Astrocyte (in vitro differentiated cells and primary cell): ENCODE data around the gene SURF1. TPM values are rescaled to one million over a fixed set of nuclear protein-coding genes. Genes with fewer than 3 reads are reported as not detected.

Experiments
- DNase-seq: peaks from one replicate; pipeline ENCODE4 v3.0.0-alpha.2; 2010; ENCODE audit warnings: low read depth
- FAIRE-seq: peaks from 2 replicates; lab custom pipeline; 2011; peaks lifted over from hg19 to GRCh38; lab: Jason Lieb, UNC
- H2AFZ ChIP-seq: 2 replicates; pipeline ENCODE4 v1.6.0; 2012; ENCODE audit warnings: low read depth, low read length, inconsistent platforms
- H3K27ac ChIP-seq: 2 replicates; pipeline ENCODE4 v1.5.1; 2011; ENCODE audit warnings: low read depth, low read length, inconsistent platforms
- H3K27me3 ChIP-seq: 2 replicates; pipeline ENCODE4 v1.6.0; 2011; ENCODE audit warnings: low read length, inconsistent platforms; ENCODE audit not compliant: insufficient read depth
- H3K36me3 ChIP-seq: 2 replicates; pipeline ENCODE4 v1.5.1; 2011; ENCODE audit warnings: low read length, inconsistent platforms; ENCODE audit not compliant: insufficient read depth
- H3K4me1 ChIP-seq: 2 replicates; pipeline ENCODE4 v1.5.1; 2011; ENCODE audit warnings: low read length, inconsistent platforms; ENCODE audit not compliant: insufficient read depth
- H3K4me2 ChIP-seq: 2 replicates; pipeline ENCODE4 v1.6.0; 2012; ENCODE audit warnings: low read length, inconsistent platforms
- H3K4me3 ChIP-seq: 2 replicates; pipeline ENCODE4 v1.5.1; 2011; ENCODE audit warnings: low read depth, mild to moderate bottlenecking, low read length, inconsistent platforms; ENCODE audit not compliant: insufficient read depth
- H3K79me2 ChIP-seq: 2 replicates; pipeline ENCODE4 v1.6.0; 2012; ENCODE audit warnings: mild to moderate bottlenecking, low read length, inconsistent platforms; ENCODE audit not compliant: insufficient read depth
- H3K9ac ChIP-seq: 2 replicates; pipeline ENCODE4 v1.6.0; 2012; ENCODE audit warnings: mild to moderate bottlenecking, low read length, inconsistent platforms
- H3K9me3 ChIP-seq: 2 replicates; pipeline ENCODE4 v1.5.1; 2012; ENCODE audit warnings: low read depth, mild to moderate bottlenecking, low read length, inconsistent platforms; ENCODE audit not compliant: insufficient read depth
- H4K20me1 ChIP-seq: 2 replicates; pipeline ENCODE4 v1.6.0; 2012; ENCODE audit warnings: low read length, inconsistent platforms; ENCODE audit not compliant: insufficient read depth
- H3K27ac Mint-ChIP-seq: one replicate; pipeline ENCODE4 v1.8.0; 2021; ENCODE audit warnings: mild to moderate bottlenecking, mixed read lengths; ENCODE audit not compliant: unreplicated experiment
- H3K27me3 Mint-ChIP-seq: one replicate; pipeline ENCODE4 v1.8.0; 2021; ENCODE audit warnings: low read depth, mixed read lengths; ENCODE audit not compliant: unreplicated experiment
- H3K36me3 Mint-ChIP-seq: one replicate; pipeline ENCODE4 v1.8.0; 2021; ENCODE audit warnings: low read depth, mixed read lengths; ENCODE audit not compliant: unreplicated experiment
- H3K4me1 Mint-ChIP-seq: one replicate; pipeline ENCODE4 v1.8.0; 2021; ENCODE audit warnings: low read depth, mixed read lengths; ENCODE audit not compliant: unreplicated experiment
- H3K4me3 Mint-ChIP-seq: one replicate; pipeline ENCODE4 v1.8.0; 2021; ENCODE audit warnings: mild to moderate bottlenecking, moderate library complexity, mixed read lengths; ENCODE audit not compliant: unreplicated experiment
- H3K9me3 Mint-ChIP-seq: one replicate; pipeline ENCODE4 v1.8.0; 2021; ENCODE audit warnings: mild to moderate bottlenecking, mixed read lengths; ENCODE audit not compliant: unreplicated experiment
- EZH2 ChIP-seq: IDR thresholded peaks from 2 replicates; pipeline ENCODE4 v1.6.1; 2012; ENCODE audit warnings: mild to moderate bottlenecking, low read length, inconsistent platforms; ENCODE audit not compliant: insufficient read depth
- total RNA-seq: library from RNA; stranded (reverse); gene quantifications from 2 replicates; pipeline ENCODE4 v1.2.1, GENCODE V29; 2021
- TF ChIP-seq, protein P1 (sequence below): IDR thresholded peaks from 2 replicates; pipeline ENCODE4 v1.5.1; 2011; ENCODE audit warnings: low read depth, mild to moderate bottlenecking, inconsistent platforms, low read length, moderate library complexity; ENCODE audit not compliant: insufficient read depth

Gene SURF1
- total RNA-seq, 1 donor from 2014 or later = 35.9 TPM

DNA sequence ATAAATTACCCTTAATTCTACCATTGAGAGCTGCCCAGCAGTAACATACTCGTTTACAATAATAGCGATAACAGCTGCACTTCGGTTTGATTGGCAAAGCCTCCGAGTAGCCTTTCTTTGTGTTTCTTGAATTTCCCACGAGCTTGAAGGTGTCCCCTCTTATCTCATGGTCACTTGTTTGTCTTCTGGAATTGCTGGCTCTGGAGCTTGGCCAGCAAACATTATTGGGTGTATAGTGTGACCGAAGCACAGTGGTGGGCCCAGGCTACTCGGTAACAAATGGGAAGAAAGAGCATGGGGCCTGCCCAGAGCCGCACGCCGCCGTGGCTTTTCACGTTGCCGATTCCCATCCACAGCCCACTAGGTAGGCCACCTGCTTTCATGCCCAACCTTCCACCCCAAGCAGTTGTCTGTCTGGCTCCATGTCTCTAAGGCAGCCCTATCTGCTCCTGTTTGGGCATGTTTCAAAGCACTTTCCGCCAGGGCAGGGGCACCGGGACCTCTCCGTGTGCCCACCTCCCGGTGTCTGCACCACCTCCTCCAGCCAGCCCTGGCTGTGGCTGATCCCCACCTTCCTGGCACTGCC is 28.5 kb upstream of the SURF1 start:
- Histone ChIP-seq H3K36me3 (no peaks in the 10 kb centered on the region), H3K9ac (no peak overlapping the region), H2AFZ (no peak overlapping the region), H3K4me3 (no peak overlapping the region), H3K27me3 (no peaks in the 10 kb centered on the region), H3K4me1 (no peaks in the 10 kb centered on the region), H4K20me1 (no peaks in the 10 kb centered on the region), H3K9me3 (peaks cover 5% of the 10 kb centered on the region), H3K27ac (no peak overlapping the region), H3K4me2 (no peak overlapping the region), H3K79me2 (no peaks in the 10 kb centered on the region)
- FAIRE-seq (no peak), DNase-seq (no peak)
- Mint-ChIP-seq H3K36me3 (no peaks in the 10 kb centered on the region), H3K27me3 (peaks cover 22% of the 10 kb centered on the region), H3K4me3 (no peak overlapping the region), H3K4me1 (no peaks in the 10 kb centered on the region), H3K27ac (no peak overlapping the region), H3K9me3 (peaks cover 1% of the 10 kb centered on the region)
- TF ChIP-seq EZH2 = no peak
- TF ChIP-seq, protein P1, sequence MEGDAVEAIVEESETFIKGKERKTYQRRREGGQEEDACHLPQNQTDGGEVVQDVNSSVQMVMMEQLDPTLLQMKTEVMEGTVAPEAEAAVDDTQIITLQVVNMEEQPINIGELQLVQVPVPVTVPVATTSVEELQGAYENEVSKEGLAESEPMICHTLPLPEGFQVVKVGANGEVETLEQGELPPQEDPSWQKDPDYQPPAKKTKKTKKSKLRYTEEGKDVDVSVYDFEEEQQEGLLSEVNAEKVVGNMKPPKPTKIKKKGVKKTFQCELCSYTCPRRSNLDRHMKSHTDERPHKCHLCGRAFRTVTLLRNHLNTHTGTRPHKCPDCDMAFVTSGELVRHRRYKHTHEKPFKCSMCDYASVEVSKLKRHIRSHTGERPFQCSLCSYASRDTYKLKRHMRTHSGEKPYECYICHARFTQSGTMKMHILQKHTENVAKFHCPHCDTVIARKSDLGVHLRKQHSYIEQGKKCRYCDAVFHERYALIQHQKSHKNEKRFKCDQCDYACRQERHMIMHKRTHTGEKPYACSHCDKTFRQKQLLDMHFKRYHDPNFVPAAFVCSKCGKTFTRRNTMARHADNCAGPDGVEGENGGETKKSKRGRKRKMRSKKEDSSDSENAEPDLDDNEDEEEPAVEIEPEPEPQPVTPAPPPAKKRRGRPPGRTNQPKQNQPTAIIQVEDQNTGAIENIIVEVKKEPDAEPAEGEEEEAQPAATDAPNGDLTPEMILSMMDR = no peak

DNA sequence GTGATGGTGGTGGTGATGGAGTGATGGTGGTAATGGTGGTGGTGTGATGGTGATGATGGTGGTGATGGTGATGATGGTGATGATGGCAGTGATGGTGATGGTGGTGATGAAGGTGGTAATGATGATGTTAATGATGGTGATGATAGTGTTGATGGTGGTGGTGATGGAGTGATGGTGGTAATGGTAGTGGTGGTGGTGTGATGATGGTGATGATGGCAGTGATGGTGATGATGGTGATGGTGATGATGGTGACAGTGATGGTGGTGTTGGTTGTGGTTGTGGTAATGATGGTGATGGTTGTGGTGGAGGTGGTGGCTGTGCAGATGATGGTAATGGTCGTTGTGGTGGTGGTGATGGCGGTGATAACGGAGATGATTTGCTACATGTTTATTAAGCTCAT is 27.2 kb upstream of the SURF1 start:
- DNase-seq = no peak
- Histone ChIP-seq H3K9me3 (peaks cover 5% of the 10 kb centered on the region), H3K79me2 (no peaks in the 10 kb centered on the region), H3K4me3 (no peak overlapping the region), H3K4me1 (no peaks in the 10 kb centered on the region), H2AFZ (no peak overlapping the region), H4K20me1 (no peaks in the 10 kb centered on the region), H3K27me3 (no peaks in the 10 kb centered on the region), H3K4me2 (no peak overlapping the region), H3K36me3 (no peaks in the 10 kb centered on the region), H3K27ac (no peak overlapping the region), H3K9ac (no peak overlapping the region)
- H3K27me3 Mint-ChIP-seq = peaks cover 14% of the 10 kb centered on the region
- H3K27ac Mint-ChIP-seq = no peak overlapping the region
- H3K9me3 Mint-ChIP-seq = peaks cover 1% of the 10 kb centered on the region
- no peaks in the 10 kb centered on the region for H3K36me3 Mint-ChIP-seq
- TF ChIP-seq, protein P1 = no peak
- TF ChIP-seq EZH2 = no peak
- H3K4me3 Mint-ChIP-seq = no peak overlapping the region
- FAIRE-seq = no peak
- no peaks in the 10 kb centered on the region for H3K4me1 Mint-ChIP-seq

DNA sequence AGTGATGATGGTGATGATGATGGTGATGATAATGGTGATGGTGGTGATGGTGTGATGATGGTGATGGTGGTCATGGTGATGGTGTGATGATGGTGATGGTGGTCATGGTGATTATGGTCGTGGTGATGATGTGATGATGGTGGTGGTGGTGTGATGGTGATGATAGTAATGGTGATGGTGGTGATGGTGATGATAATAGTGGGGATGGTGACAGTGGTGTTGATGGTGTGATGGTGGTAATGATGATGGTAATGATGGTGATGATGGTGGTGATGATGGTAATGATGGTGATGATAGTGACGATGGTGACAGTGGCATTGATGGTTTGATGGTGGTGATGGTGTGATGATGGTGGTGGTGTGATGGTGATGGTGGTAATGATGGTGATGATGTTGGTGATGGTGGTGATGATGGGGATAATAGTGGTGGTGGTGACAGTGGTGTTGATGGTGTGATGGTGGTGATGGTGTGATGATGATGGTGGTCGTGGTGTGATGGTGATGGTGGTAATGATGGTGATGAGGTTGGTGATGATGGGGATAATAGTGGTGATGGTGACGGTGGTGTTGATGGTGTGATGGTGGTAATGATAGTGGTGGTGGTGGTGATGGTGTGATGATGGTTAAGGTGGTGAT is 26.3 kb upstream of the SURF1 start:
- no peaks in the 10 kb centered on the region for H3K27me3 ChIP-seq
- no peaks in the 10 kb centered on the region for H4K20me1 ChIP-seq
- no peaks in the 10 kb centered on the region for H3K4me1 Mint-ChIP-seq
- H3K9me3 Mint-ChIP-seq = peaks cover 1% of the 10 kb centered on the region
- no peak for DNase-seq
- no peak overlapping the region for H3K4me3 Mint-ChIP-seq
- no peaks in the 10 kb centered on the region for H3K79me2 ChIP-seq
- no peak for FAIRE-seq
- H2AFZ ChIP-seq = no peak overlapping the region
- no peak overlapping the region for H3K27ac ChIP-seq
- no peaks in the 10 kb centered on the region for H3K4me1 ChIP-seq
- H3K27me3 Mint-ChIP-seq = peaks cover 8% of the 10 kb centered on the region
- peaks cover 5% of the 10 kb centered on the region for H3K9me3 ChIP-seq
- H3K9ac ChIP-seq = no peak overlapping the region
- no peak overlapping the region for H3K4me2 ChIP-seq
- no peaks in the 10 kb centered on the region for H3K36me3 Mint-ChIP-seq
- TF ChIP-seq EZH2 = no peak
- TF ChIP-seq, protein P1 = no peak
- no peaks in the 10 kb centered on the region for H3K36me3 ChIP-seq
- H3K27ac Mint-ChIP-seq = no peak overlapping the region
- no peak overlapping the region for H3K4me3 ChIP-seq
